ENCODE measurements around the gene PLCB4. TPM values are rescaled to one million over a fixed set of nuclear protein-coding genes. Genes with fewer than 3 reads are reported as not detected.

Gene PLCB4
- total RNA-seq, 1 experiment from 2014 or later = 12.6 TPM

- Mint-ChIP-seq H3K27ac (no peak overlapping the region), H3K9me3 (peaks cover 13% of the 10 kb centered on the region), H3K4me3 (no peak overlapping the region), H3K4me1 (peaks cover 3% of the 10 kb centered on the region; the same call in 1 of the 2 replicates), H3K36me3 (no peaks in the 10 kb centered on the region), H3K27me3 (ENCODE audit: low read depth) (no peaks in the 10 kb centered on the region; the same call in 1 of the 2 replicates)
- POLR2A ChIA-PET = no interaction called here
- CTCF ChIA-PET = no interaction called here
- no peak for ATAC-seq
- DNase-seq (ENCODE audit: low spot score) = no peak
- TF ChIP-seq ZNF138 (CRISPR knock-in tag; conservative IDR thresholded peaks at IDR 0.05) (no peak), ZNF219 (CRISPR knock-in tag; IDR thresholded peaks at IDR 0.05; ENCODE audit: borderline replicate concordance) (no peak), E2F4 (CRISPR knock-in tag; IDR thresholded peaks at IDR 0.05; ENCODE audit: borderline replicate concordance, low read depth) (no peak), NFE2L1 (CRISPR knock-in tag; IDR thresholded peaks at IDR 0.05) (no peak), OVOL2 (CRISPR knock-in tag; IDR thresholded peaks at IDR 0.05; ENCODE audit: borderline replicate concordance) (no peak)
- TF ChIP-seq, protein P1, sequence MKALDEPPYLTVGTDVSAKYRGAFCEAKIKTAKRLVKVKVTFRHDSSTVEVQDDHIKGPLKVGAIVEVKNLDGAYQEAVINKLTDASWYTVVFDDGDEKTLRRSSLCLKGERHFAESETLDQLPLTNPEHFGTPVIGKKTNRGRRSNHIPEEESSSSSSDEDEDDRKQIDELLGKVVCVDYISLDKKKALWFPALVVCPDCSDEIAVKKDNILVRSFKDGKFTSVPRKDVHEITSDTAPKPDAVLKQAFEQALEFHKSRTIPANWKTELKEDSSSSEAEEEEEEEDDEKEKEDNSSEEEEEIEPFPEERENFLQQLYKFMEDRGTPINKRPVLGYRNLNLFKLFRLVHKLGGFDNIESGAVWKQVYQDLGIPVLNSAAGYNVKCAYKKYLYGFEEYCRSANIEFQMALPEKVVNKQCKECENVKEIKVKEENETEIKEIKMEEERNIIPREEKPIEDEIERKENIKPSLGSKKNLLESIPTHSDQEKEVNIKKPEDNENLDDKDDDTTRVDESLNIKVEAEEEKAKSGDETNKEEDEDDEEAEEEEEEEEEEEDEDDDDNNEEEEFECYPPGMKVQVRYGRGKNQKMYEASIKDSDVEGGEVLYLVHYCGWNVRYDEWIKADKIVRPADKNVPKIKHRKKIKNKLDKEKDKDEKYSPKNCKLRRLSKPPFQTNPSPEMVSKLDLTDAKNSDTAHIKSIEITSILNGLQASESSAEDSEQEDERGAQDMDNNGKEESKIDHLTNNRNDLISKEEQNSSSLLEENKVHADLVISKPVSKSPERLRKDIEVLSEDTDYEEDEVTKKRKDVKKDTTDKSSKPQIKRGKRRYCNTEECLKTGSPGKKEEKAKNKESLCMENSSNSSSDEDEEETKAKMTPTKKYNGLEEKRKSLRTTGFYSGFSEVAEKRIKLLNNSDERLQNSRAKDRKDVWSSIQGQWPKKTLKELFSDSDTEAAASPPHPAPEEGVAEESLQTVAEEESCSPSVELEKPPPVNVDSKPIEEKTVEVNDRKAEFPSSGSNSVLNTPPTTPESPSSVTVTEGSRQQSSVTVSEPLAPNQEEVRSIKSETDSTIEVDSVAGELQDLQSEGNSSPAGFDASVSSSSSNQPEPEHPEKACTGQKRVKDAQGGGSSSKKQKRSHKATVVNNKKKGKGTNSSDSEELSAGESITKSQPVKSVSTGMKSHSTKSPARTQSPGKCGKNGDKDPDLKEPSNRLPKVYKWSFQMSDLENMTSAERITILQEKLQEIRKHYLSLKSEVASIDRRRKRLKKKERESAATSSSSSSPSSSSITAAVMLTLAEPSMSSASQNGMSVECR (CRISPR knock-in tag; IDR thresholded peaks at IDR 0.05; ENCODE audit: borderline replicate concordance) = no peak
- TF ChIP-seq, protein P2, sequence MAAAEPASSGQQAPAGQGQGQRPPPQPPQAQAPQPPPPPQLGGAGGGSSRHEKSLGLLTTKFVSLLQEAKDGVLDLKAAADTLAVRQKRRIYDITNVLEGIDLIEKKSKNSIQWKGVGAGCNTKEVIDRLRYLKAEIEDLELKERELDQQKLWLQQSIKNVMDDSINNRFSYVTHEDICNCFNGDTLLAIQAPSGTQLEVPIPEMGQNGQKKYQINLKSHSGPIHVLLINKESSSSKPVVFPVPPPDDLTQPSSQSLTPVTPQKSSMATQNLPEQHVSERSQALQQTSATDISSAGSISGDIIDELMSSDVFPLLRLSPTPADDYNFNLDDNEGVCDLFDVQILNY (CRISPR knock-in tag; IDR thresholded peaks at IDR 0.05) = no peak
- TF ChIP-seq, protein P3, sequence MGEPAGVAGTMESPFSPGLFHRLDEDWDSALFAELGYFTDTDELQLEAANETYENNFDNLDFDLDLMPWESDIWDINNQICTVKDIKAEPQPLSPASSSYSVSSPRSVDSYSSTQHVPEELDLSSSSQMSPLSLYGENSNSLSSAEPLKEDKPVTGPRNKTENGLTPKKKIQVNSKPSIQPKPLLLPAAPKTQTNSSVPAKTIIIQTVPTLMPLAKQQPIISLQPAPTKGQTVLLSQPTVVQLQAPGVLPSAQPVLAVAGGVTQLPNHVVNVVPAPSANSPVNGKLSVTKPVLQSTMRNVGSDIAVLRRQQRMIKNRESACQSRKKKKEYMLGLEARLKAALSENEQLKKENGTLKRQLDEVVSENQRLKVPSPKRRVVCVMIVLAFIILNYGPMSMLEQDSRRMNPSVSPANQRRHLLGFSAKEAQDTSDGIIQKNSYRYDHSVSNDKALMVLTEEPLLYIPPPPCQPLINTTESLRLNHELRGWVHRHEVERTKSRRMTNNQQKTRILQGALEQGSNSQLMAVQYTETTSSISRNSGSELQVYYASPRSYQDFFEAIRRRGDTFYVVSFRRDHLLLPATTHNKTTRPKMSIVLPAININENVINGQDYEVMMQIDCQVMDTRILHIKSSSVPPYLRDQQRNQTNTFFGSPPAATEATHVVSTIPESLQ (CRISPR knock-in tag; IDR thresholded peaks at IDR 0.05) = no peak
Measured at GRCh38 chr20:9032758-9033157, 36.1 kb upstream of the PLCB4 start.

DNA sequence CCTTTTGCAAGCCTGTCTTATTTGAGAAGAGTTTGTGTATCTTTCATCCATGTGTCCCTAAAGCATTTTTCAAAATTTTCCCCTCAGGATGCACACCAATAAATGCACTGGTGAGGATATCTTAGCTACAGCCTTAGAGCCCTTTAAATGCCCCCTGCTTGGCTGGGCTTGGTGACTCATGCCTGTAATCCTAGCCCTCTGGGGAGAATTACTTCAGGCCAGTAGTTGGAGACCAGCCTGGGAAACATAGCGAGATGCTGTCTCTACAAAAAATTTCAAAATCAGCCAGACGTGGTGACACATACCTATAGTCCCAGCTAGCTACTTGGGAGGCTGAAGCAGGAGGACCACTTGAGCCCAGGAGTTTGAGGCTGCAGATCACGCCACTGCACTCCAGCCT is 33.8 kb upstream of the PLCB4 start:
- peaks cover 3% of the 10 kb centered on the region; the same call in 1 of the 2 replicates for H3K4me1 Mint-ChIP-seq
- ChIA-PET CTCF (no interaction called here), POLR2A (no interaction called here)
- no peaks in the 10 kb centered on the region; the same call in 1 of the 2 replicates for H3K27me3 Mint-ChIP-seq (ENCODE audit: low read depth)
- peaks cover 13% of the 10 kb centered on the region for H3K9me3 Mint-ChIP-seq
- H3K36me3 Mint-ChIP-seq = no peaks in the 10 kb centered on the region
- H3K27ac Mint-ChIP-seq = no peak overlapping the region
- DNase-seq (ENCODE audit: low spot score) = no peak
- H3K4me3 Mint-ChIP-seq = no peak overlapping the region
- ATAC-seq = no peak
- TF ChIP-seq SMAD4 (CRISPR knock-in tag; IDR thresholded peaks at IDR 0.05) (no peak), ZSCAN18 (CRISPR knock-in tag; IDR thresholded peaks at IDR 0.05) (no peak), NFATC4 (CRISPR knock-in tag; IDR thresholded peaks at IDR 0.05) (no peak), CTCF (IDR thresholded peaks at IDR 0.05) (no peak), NFE2L1 (CRISPR knock-in tag; IDR thresholded peaks at IDR 0.05) (no peak), PRRX2 (CRISPR knock-in tag; IDR thresholded peaks at IDR 0.05) (no peak), ZNF423 (CRISPR knock-in tag; IDR thresholded peaks at IDR 0.05) (no peak), CREB1 (CRISPR knock-in tag; IDR thresholded peaks at IDR 0.05) (no peak), IRF2 (CRISPR knock-in tag; IDR thresholded peaks at IDR 0.05; ENCODE audit: borderline replicate concordance, low read depth) (no peak), ATF1 (CRISPR knock-in tag; IDR thresholded peaks at IDR 0.05) (no peak)
- TF ChIP-seq, protein P4, sequence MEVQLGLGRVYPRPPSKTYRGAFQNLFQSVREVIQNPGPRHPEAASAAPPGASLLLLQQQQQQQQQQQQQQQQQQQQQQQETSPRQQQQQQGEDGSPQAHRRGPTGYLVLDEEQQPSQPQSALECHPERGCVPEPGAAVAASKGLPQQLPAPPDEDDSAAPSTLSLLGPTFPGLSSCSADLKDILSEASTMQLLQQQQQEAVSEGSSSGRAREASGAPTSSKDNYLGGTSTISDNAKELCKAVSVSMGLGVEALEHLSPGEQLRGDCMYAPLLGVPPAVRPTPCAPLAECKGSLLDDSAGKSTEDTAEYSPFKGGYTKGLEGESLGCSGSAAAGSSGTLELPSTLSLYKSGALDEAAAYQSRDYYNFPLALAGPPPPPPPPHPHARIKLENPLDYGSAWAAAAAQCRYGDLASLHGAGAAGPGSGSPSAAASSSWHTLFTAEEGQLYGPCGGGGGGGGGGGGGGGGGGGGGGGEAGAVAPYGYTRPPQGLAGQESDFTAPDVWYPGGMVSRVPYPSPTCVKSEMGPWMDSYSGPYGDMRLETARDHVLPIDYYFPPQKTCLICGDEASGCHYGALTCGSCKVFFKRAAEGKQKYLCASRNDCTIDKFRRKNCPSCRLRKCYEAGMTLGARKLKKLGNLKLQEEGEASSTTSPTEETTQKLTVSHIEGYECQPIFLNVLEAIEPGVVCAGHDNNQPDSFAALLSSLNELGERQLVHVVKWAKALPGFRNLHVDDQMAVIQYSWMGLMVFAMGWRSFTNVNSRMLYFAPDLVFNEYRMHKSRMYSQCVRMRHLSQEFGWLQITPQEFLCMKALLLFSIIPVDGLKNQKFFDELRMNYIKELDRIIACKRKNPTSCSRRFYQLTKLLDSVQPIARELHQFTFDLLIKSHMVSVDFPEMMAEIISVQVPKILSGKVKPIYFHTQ (CRISPR knock-in tag; IDR thresholded peaks at IDR 0.05) = no peak

Data from WTC11 (cell line).